Subcutaneous abdominal adipose tissue (tissue), 5 donors: Measurements from ENCODE around the gene STKLD1.

Experiments
- H3K27ac ChIP-seq: one replicate; pipeline ENCODE4 v1.7.0; 2013; ENCODE audit warnings: low read depth, mild to moderate bottlenecking, inconsistent platforms, low read length, moderate library complexity
- H3K27me3 ChIP-seq, 5 donors: one replicate each; pipeline ENCODE4 v1.7.0; 2013; ENCODE audit warnings: low read length in 5 of 5, inconsistent platforms in 1 of 5; ENCODE audit not compliant: control insufficient read depth in 5 of 5, insufficient read depth in 4 of 5
- H3K36me3 ChIP-seq, 5 donors: one replicate each; pipeline ENCODE4 v1.7.0; 2013; ENCODE audit warnings: low read length in 5 of 5; ENCODE audit not compliant: control insufficient read depth in 5 of 5, insufficient read depth in 5 of 5
- H3K4me1 ChIP-seq, 5 donors: one replicate each; pipeline ENCODE4 v1.7.0; 2013; ENCODE audit warnings: low read length in 5 of 5, mild to moderate bottlenecking in 3 of 5, moderate library complexity in 1 of 5; ENCODE audit not compliant: control insufficient read depth in 5 of 5, insufficient read depth in 5 of 5
- H3K4me3 ChIP-seq, 5 donors: one replicate each; pipeline ENCODE4 v1.7.0; 2013; ENCODE audit warnings: low read length in 5 of 5, low read depth in 1 of 5
- H3K9ac ChIP-seq, 5 donors: one replicate each; pipeline ENCODE4 v1.7.0; 2013; ENCODE audit warnings: low read length in 5 of 5, mild to moderate bottlenecking in 4 of 5, moderate library complexity in 3 of 5
- H3K9me3 ChIP-seq, 5 donors: one replicate each; pipeline ENCODE4 v1.7.0; 2013; ENCODE audit warnings: low read length in 5 of 5; ENCODE audit not compliant: control insufficient read depth in 5 of 5
- donor health status: healthy.
- donor health status: healthy.
- donor health status: healthy.
- donor health status: healthy.
- donor health status: healthy.

Gene STKLD1

GRCh38 chr9:133351908-133352634 lies 24.1 kb upstream of the STKLD1 start:
- Histone ChIP-seq H3K27ac (no peak overlapping the region), H3K36me3 (peaks cover 5 to 55% (median 41%) of the 10 kb centered on the region in 5 donors), H3K4me3 (no peak overlapping the region), H3K4me1 (peaks cover 6 to 50% (median 39%) of the 10 kb centered on the region in 5 donors), H3K9ac (no peak overlapping the region), H3K9me3 (peaks cover 0 to 2% (median 0%) of the 10 kb centered on the region in 5 donors), H3K27me3 (no peaks in the 10 kb centered on the region)

DNA sequence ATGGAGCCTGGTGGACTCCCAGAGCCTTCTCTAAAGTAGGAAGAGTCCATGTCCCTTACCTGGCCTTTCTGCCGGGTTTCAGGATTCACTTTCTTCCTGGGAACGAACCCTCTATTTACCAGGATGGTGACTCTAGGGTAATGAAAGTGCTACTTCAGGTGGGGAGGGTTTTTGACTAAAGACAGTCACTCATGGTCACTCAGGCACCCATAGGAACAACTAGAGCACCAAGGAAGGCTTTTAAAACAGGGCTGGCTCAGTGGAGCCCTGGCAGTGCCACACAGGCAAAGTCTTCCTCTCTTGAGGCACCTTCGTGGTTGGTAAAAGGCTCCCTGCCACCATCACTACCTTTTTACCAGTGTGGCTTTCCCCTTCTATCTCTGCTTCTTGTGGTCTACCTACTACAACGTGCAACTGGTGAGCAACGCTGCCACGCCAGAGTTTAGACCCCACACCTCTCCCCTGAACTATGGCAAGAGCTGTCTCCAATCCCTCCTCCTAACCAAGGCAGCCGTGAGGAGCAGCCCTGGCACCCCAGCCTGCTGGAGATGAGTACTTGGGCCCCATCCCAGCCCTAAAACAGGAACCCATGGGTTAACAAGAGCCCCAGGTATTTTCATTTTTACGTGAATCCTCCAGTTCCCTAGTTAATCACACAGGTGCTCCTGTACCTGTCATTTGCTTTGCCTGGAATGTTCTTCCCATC lies 23.4 kb upstream of the STKLD1 start:
- Histone ChIP-seq H3K4me1 (peaks cover 6 to 52% (median 45%) of the 10 kb centered on the region in 5 donors), H3K36me3 (peaks cover 5 to 57% (median 41%) of the 10 kb centered on the region in 5 donors), H3K9me3 (peaks cover 0 to 2% (median 0%) of the 10 kb centered on the region in 5 donors), H3K4me3 (no peak overlapping the region), H3K9ac (no peak overlapping the region), H3K27me3 (no peaks in the 10 kb centered on the region), H3K27ac (no peak overlapping the region)

- peaks cover 0 to 2% (median 0%) of the 10 kb centered on the region in 5 donors for H3K9me3 ChIP-seq
- no peak overlapping the region for H3K4me3 ChIP-seq
- no peak overlapping the region for H3K9ac ChIP-seq
- H3K4me1 ChIP-seq: peaks cover 6 to 56% (median 47%) of the 10 kb centered on the region in 5 donors
- no peaks in the 10 kb centered on the region for H3K27me3 ChIP-seq
- peaks cover 5 to 62% (median 41%) of the 10 kb centered on the region in 5 donors for H3K36me3 ChIP-seq
- no peak overlapping the region for H3K27ac ChIP-seq
Observed at GRCh38 chr9:133353548-133353947, 22.6 kb upstream of the STKLD1 start.

GRCh38 chr9:133354766-133355165 lies 21.4 kb upstream of the STKLD1 start:
- Histone ChIP-seq H3K27me3 (no peaks in the 10 kb centered on the region), H3K9ac (peak overlapping the region in 1 of 5 donors; percentile 1), H3K4me3 (peak overlapping the region in 1 of 5 donors; percentile 6), H3K4me1 (peaks cover 2 to 56% (median 42%) of the 10 kb centered on the region in 5 donors), H3K36me3 (peaks cover 5 to 65% (median 38%) of the 10 kb centered on the region in 5 donors), H3K27ac (no peak overlapping the region), H3K9me3 (peaks cover 0 to 2% (median 0%) of the 10 kb centered on the region in 5 donors)

DNA sequence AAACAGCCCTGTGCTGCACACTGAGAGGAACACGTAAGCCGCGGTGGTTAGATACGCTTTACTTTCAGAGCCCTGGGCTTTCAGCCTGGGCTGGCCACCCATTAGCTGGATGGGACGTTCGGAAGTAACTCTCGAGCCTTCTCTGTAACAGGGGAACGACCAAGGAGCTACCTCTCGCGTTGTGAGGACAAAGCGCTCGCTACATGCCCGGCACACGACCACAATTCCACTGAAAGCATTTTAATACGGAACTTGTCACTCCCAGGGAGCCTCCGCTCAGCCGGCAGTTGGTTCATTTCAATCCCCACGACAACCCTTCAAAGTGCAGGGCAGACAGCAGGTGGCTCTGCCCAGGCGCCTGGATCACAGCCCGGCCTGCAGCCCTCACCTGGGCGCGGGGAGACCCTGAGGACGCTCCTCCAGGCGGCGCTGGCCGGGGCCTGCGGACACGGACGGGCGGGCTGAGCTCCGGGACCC lies 20.2 kb upstream of the STKLD1 start:
- peak overlapping the region; percentile 72 to 88 (median 78) for H3K4me3 ChIP-seq
- peaks cover 0 to 2% (median 0%) of the 10 kb centered on the region in 5 donors for H3K9me3 ChIP-seq
- H3K9ac ChIP-seq: peak overlapping the region in 4 of 5 donors; percentile 79 to 87 (median 84)
- H3K27ac ChIP-seq: no peak overlapping the region
- no peaks in the 10 kb centered on the region for H3K27me3 ChIP-seq
- peaks cover 2 to 57% (median 37%) of the 10 kb centered on the region in 5 donors for H3K4me1 ChIP-seq
- peaks cover 1 to 65% (median 37%) of the 10 kb centered on the region in 5 donors for H3K36me3 ChIP-seq

DNA sequence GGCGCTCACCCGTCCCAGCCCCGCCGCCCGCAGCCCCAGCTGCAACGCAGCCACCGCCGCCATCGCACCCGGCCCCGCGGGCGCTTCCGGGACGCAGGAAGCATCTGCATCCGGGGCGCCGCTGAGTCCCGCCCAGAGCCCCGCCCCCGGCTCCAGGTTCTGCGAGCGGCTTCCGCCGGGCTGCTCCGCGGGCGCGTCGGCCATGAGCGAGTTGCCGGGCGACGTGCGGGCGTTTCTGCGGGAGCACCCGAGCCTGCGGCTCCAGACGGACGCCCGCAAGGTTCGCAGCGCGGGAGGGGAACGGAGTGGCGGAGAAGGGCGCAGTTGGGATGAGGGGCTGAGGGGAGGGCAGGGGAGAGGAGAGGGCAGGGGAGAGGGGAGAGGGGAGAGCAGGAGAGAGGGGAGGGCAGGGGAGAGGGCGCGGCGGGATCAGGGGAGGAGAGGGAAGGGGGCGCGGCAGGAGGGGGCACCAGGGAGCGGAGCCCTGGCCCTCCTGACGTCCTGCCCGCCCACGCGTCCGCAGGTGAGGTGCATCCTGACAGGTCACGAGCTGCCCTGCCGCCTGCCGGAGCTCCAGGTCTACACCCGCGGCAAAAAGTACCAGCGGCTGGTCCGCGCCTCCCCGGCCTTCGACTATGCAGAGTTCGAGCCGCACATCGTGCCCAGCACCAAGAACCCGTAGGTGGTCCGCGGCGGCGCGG lies 19.6 kb upstream of the STKLD1 start, which contains the start of the genes SURF1 and SURF2:
SURF1 (minus strand) TSS at position 97 of the 701 bp plus-strand sequence; CDS start at position 63, 34 bp downstream.
SURF2 (plus strand) TSS at position 160 of the 701 bp plus-strand sequence; CDS start at position 203, 43 bp downstream.
- Histone ChIP-seq H3K4me1 (peaks cover 2 to 54% (median 37%) of the 10 kb centered on the region in 5 donors), H3K4me3 (peak within 1 kb of the TSS; percentile 72 to 88 (median 78)), H3K9ac (peak within 1 kb of the TSS in 4 of 5 donors; percentile 79 to 87 (median 84)), H3K36me3 (peaks cover 0 to 65% (median 37%) of the 10 kb centered on the region in 5 donors), H3K9me3 (peaks cover 0 to 2% (median 0%) of the 10 kb centered on the region in 5 donors), H3K27me3 (no peaks in the 10 kb centered on the region), H3K27ac (no peak within 1 kb of the TSS)

DNA sequence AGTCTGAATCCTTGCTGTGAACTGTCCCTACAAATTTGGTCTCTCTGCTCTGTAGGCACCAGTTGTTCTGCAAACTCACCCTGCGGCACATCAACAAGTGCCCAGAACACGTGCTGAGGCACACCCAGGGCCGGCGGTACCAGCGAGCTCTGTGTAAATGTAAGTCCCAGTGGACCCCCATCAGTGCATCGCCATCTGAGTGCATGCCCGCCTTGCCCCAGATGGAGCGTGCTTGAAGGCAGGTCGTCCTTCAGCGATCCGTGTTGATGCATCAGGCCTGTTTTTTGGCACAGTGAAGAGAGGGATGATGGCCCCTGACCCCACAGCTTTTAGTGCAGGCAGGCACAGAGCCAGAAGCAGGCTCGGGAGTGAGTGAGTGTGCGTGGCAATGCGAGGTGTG lies 18.5 kb upstream of the STKLD1 start:
- Histone ChIP-seq H3K4me3 (peak overlapping the region in 2 of 5 donors; percentile 72 to 78), H3K36me3 (peaks cover 0 to 65% (median 37%) of the 10 kb centered on the region in 5 donors), H3K9me3 (no peaks in the 10 kb centered on the region), H3K9ac (peak overlapping the region in 1 of 5 donors; percentile 41), H3K27me3 (no peaks in the 10 kb centered on the region), H3K27ac (no peak overlapping the region), H3K4me1 (peaks cover 2 to 53% (median 36%) of the 10 kb centered on the region in 5 donors)

GRCh38 chr9:133359399-133360175 lies 16.6 kb upstream of the STKLD1 start:
- Histone ChIP-seq H3K4me3 (no peak overlapping the region), H3K27me3 (no peaks in the 10 kb centered on the region), H3K4me1 (peaks cover 3 to 55% (median 36%) of the 10 kb centered on the region in 5 donors), H3K27ac (no peak overlapping the region), H3K36me3 (peaks cover 0 to 66% (median 48%) of the 10 kb centered on the region in 5 donors), H3K9ac (peak overlapping the region in 1 of 5 donors; percentile 42), H3K9me3 (no peaks in the 10 kb centered on the region)
